ENCODE results near the gene FAM110A.
A peak's percentile ranks its signal among the peaks of the same experiment; 100 is the strongest.

FAM110A gene

DNA sequence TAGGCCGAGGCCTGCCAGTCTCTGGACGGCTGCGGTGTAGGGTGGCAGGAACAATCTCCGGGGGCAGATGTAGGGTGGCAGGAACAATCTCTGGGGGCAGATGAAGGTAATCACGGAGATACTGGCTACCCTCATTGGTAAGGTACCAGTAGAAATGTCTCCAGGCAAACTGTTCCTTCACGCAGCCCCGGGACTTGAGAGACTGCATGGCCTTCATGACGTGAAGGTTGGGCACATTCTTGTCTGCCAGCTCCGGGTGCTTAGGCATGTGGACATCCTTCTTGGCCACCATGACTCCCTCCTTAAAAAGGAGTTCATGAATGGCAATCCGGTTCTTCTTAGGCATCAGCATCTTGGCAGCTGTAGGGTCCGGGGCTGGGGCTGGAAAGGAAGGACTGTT lies 6.1 kb downstream of the FAM110A start:
- in situ Hi-C loops (cut with HindIII; ENCODE audit: low pct_ligation_motif_present, low sequenced_read_pairs): no loop called here
- TF ChIP-seq, protein P1, sequence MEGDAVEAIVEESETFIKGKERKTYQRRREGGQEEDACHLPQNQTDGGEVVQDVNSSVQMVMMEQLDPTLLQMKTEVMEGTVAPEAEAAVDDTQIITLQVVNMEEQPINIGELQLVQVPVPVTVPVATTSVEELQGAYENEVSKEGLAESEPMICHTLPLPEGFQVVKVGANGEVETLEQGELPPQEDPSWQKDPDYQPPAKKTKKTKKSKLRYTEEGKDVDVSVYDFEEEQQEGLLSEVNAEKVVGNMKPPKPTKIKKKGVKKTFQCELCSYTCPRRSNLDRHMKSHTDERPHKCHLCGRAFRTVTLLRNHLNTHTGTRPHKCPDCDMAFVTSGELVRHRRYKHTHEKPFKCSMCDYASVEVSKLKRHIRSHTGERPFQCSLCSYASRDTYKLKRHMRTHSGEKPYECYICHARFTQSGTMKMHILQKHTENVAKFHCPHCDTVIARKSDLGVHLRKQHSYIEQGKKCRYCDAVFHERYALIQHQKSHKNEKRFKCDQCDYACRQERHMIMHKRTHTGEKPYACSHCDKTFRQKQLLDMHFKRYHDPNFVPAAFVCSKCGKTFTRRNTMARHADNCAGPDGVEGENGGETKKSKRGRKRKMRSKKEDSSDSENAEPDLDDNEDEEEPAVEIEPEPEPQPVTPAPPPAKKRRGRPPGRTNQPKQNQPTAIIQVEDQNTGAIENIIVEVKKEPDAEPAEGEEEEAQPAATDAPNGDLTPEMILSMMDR (IDR thresholded peaks at IDR 0.05; ENCODE audit: low read depth, low read length, missing control alignments): no peak
- H3K27ac ChIP-seq: no peak overlapping the region
- DNase-seq: no peak
- no peak overlapping the region for H3K4me3 ChIP-seq (ENCODE audit: low read depth, low read length)
- H3K27me3 ChIP-seq (replicated peaks): no peaks in the 10 kb centered on the region
- H3K36me3 ChIP-seq (replicated peaks): no peaks in the 10 kb centered on the region

DNA sequence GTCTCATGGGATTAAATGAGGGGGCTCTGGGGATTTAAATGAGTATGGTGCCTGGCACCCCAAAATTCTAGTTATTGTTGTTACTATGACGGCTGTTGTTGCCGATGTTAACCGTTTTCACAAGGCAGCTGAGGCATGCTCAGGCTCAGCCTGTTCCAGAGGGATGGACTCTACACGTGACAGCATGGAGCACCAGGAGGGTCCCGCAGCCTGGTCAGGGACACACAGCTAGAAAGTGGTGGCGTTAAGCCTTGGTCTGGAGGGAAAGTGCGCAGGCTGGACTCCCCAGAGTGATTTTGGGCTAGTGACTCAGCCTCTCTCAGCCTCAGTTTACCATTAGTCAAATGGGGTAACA lies 7.0 kb downstream of the FAM110A start:
- Histone ChIP-seq H3K36me3 (replicated peaks) (no peaks in the 10 kb centered on the region), H3K27me3 (replicated peaks) (no peaks in the 10 kb centered on the region), H3K4me3 (ENCODE audit: low read depth, low read length) (no peak overlapping the region), H3K27ac (no peak overlapping the region)
- TF ChIP-seq, protein P1 (IDR thresholded peaks at IDR 0.05; ENCODE audit: low read depth, low read length, missing control alignments): no peak
- in situ Hi-C loops (cut with HindIII; ENCODE audit: low pct_ligation_motif_present, low sequenced_read_pairs): no loop called here
- no peak for DNase-seq

DNA sequence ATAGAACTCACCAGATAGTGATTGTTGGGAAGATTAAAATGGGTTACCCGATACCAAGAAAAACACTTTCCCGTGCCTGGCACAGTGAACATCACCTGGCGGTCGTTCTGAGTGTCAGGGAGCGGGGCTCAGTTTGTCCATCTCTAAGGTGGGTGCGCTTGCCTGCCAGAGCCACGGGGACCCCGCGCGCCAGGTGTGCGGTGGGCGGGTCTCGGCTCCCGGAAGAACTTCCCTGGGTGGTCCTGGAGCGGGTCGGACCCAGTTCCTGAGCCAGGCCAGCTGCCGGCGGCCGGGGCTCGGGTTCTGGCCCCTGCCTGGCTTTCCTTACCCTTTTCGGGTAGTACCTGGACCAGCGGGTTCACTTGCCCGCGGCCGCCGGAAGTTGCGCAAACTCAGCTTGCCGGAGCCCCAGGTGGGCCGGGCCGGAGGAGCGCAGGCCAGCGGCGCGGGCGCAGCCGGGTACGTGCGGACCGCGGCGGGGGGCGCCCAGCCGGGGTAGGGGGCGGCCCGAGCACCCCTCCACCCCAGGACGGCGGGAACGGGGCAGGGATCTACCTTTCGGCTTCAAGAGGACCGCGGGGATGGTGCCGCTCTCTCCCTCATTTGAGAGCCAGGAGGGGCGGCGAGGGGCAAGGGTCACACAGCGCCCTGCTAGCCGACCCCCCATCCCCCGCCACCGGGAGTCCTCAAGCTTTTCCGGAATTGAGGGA lies 7.5 kb downstream of the FAM110A start:
- Histone ChIP-seq H3K36me3 (replicated peaks) (no peaks in the 10 kb centered on the region), H3K27ac (no peak overlapping the region), H3K27me3 (replicated peaks) (no peaks in the 10 kb centered on the region), H3K4me3 (ENCODE audit: low read depth, low read length) (peak overlapping the region; percentile 45)
- no peak for DNase-seq
- in situ Hi-C loops (cut with HindIII; ENCODE audit: low pct_ligation_motif_present, low sequenced_read_pairs): no loop called here
- TF ChIP-seq, protein P1 (IDR thresholded peaks at IDR 0.05; ENCODE audit: low read depth, low read length, missing control alignments): no peak

DNA sequence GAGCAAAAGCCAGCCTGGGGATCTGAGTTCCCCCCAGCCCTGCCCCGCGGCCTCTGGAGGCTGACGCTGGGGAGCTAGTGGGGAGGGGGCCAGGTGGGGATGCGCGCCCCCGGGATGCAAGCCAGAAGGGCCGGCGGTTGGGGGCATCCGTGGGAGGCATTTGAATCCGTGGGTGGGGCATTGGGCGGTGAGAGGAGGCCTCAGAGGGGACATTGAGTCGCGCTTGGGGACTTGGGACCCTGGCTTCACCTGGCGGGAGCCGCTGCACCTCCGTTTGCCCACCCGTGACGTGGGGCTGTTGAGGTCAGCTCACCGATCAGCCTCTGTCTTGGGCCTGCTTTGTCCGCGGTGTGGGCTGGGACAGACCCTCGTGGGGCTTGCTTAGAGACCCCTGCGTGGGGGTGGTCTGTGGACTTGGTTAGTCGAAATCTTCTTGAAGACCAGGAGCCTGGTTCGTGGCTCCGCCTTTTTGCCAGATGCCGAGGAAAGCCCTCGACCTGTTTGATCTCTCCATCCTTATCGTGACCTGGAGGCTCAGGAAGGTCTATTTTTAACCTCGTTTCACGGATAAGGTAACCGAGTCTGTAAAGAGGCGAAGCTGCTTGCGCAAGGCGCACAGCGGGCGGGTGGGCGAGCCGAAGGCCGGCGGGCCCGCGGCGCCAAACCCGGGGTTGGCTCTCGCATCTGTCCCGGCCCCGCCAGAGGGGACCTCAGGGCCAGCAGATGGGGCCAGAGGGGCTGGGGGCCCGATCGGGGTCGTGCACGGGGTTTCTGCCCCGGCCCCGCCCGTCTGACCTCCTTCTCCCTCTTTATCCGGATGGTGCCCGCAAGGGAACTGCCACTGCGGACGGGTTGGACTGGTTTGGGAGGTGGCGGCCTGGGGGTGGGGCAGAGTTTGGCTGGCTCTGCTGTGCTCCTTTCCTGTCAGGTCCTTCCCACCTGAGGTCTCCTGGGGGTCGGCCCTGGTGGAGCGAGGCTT lies 8.3 kb downstream of the FAM110A start:
- in situ Hi-C loops (cut with HindIII; ENCODE audit: low pct_ligation_motif_present, low sequenced_read_pairs): no loop called here
- no peaks in the 10 kb centered on the region for H3K36me3 ChIP-seq (replicated peaks)
- peak overlapping the region; percentile 45 for H3K4me3 ChIP-seq (ENCODE audit: low read depth, low read length)
- TF ChIP-seq, protein P1 (IDR thresholded peaks at IDR 0.05; ENCODE audit: low read depth, low read length, missing control alignments): no peak
- DNase-seq: no peak
- H3K27me3 ChIP-seq (replicated peaks): no peaks in the 10 kb centered on the region
- H3K27ac ChIP-seq: no peak overlapping the region

DNA sequence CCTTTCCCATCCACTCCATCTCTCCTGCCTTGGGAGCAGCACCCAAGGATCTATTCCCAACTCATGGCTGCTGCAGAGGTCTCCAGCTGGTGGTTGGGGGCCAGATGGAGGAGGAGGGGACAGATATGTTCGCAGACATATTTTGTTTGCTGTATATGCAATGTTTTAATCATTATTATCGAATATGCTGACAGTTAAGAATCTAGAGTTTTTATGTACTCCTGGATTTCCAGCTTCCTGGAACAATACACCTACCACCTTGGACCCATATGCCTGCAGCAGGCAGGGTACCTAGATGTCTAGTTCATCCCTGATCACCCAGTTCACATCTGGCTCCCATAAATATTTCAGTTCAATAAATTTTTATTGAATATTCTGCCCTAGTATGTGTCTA lies 9.0 kb downstream of the FAM110A start:
- in situ Hi-C loops (cut with HindIII; ENCODE audit: low pct_ligation_motif_present, low sequenced_read_pairs): no loop called here
- TF ChIP-seq, protein P1 (IDR thresholded peaks at IDR 0.05; ENCODE audit: low read depth, low read length, missing control alignments): no peak
- no peak overlapping the region for H3K4me3 ChIP-seq (ENCODE audit: low read depth, low read length)

More for the DNA sequence above, 9.0 kb downstream of the FAM110A start:
- Histone ChIP-seq H3K27me3 (replicated peaks) (no peaks in the 10 kb centered on the region), H3K27ac (no peak overlapping the region), H3K36me3 (replicated peaks) (no peaks in the 10 kb centered on the region)
- DNase-seq: no peak

All from brain microvascular endothelial cell (primary cell).